ENCODE data around the gene MRTFB. TPM values are rescaled to one million over a fixed set of nuclear protein-coding genes. Genes with fewer than 3 reads are reported as not detected.

The MRTFB gene
- total and polyA plus RNA-seq, 12 donors, result 5.5 to 77.7 (median 44.3) TPM

GRCh38 chr16:14291286-14291685, 220.2 kb downstream of the MRTFB start:
- 82 to 89% (median 85%) methylated on average over 8 of the region's 8 CpGs for WGBS, 4 donors
- H3K36me3 ChIP-seq (replicated peaks in 1 of 2), result no peaks in the 10 kb centered on the region
- no peaks in the 10 kb centered on the region for H3K27me3 ChIP-seq
- no peak for TF ChIP-seq POLR2A (IDR thresholded peaks at IDR 0.05)
- TF ChIP-seq, protein P1, sequence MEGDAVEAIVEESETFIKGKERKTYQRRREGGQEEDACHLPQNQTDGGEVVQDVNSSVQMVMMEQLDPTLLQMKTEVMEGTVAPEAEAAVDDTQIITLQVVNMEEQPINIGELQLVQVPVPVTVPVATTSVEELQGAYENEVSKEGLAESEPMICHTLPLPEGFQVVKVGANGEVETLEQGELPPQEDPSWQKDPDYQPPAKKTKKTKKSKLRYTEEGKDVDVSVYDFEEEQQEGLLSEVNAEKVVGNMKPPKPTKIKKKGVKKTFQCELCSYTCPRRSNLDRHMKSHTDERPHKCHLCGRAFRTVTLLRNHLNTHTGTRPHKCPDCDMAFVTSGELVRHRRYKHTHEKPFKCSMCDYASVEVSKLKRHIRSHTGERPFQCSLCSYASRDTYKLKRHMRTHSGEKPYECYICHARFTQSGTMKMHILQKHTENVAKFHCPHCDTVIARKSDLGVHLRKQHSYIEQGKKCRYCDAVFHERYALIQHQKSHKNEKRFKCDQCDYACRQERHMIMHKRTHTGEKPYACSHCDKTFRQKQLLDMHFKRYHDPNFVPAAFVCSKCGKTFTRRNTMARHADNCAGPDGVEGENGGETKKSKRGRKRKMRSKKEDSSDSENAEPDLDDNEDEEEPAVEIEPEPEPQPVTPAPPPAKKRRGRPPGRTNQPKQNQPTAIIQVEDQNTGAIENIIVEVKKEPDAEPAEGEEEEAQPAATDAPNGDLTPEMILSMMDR (IDR thresholded peaks at IDR 0.05), result no peak
- intact Hi-C loops (cut with DNase I), result no loop called here
- no peak overlapping the region for H3K27ac ChIP-seq
- no peak for DNase-seq
- no peak overlapping the region for H3K4me3 ChIP-seq
- H3K9me3 ChIP-seq (replicated peaks in 1 of 3), result peaks cover 0 to 9% (median 0%) of the 10 kb centered on the region in 3 donors
- H3K4me1 ChIP-seq (replicated peaks in 1 of 2), result no peaks in the 10 kb centered on the region

- no peaks in the 10 kb centered on the region for H3K4me1 ChIP-seq (replicated peaks in 1 of 2)
- H3K27me3 ChIP-seq, result no peaks in the 10 kb centered on the region
- intact Hi-C loops (cut with DNase I), result no loop called here
- 80 to 88% (median 83%) methylated on average over 10 of the region's 10 CpGs for WGBS, 4 donors
- TF ChIP-seq, protein P1 (IDR thresholded peaks at IDR 0.05), result no peak
- no peak for TF ChIP-seq POLR2A (IDR thresholded peaks at IDR 0.05)
- H3K4me3 ChIP-seq, result no peak overlapping the region
- peak in 4 of 7 donors; percentile 9 to 47 (median 14) for DNase-seq
- H3K36me3 ChIP-seq (replicated peaks in 1 of 2), result no peaks in the 10 kb centered on the region
- H3K27ac ChIP-seq, result no peak overlapping the region
- peaks cover 0 to 9% (median 0%) of the 10 kb centered on the region in 3 donors for H3K9me3 ChIP-seq (replicated peaks in 1 of 3)
These were observed 221.1 kb downstream of the MRTFB start for GRCh38 chr16:14292051-14292825.

GRCh38 chr16:14296663-14297062, 225.5 kb downstream of the MRTFB start:
- peak in 1 of 7 donors; percentile 5 for DNase-seq
- peaks cover 0 to 7% of the 10 kb centered on the region in 2 donors for H3K4me1 ChIP-seq (replicated peaks in 1 of 2)
- H3K4me3 ChIP-seq, result no peak overlapping the region
- H3K9me3 ChIP-seq (replicated peaks in 1 of 3), result no peaks in the 10 kb centered on the region
- no peaks in the 10 kb centered on the region for H3K36me3 ChIP-seq (replicated peaks in 1 of 2)
- no peaks in the 10 kb centered on the region for H3K27me3 ChIP-seq
- TF ChIP-seq, protein P1 (IDR thresholded peaks at IDR 0.05), result no peak
- TF ChIP-seq POLR2A (IDR thresholded peaks at IDR 0.05), result no peak
- no peak overlapping the region for H3K27ac ChIP-seq
- intact Hi-C loops (cut with DNase I), result no loop called here
- WGBS, 4 donors, result 93 to 97% (median 96%) methylated on average over 3 of the region's 3 CpGs

GRCh38 chr16:14298374-14299122, 227.4 kb downstream of the MRTFB start:
- Histone ChIP-seq H3K4me3 (no peak overlapping the region), H3K27me3 (no peaks in the 10 kb centered on the region), H3K27ac (no peak overlapping the region), H3K4me1 (replicated peaks in 1 of 2) (peaks cover 0 to 10% of the 10 kb centered on the region in 2 donors), H3K9me3 (replicated peaks in 1 of 3) (no peaks in the 10 kb centered on the region), H3K36me3 (replicated peaks in 1 of 2) (no peaks in the 10 kb centered on the region)
- TF ChIP-seq, protein P1 (IDR thresholded peaks at IDR 0.05), result no peak
- TF ChIP-seq POLR2A (IDR thresholded peaks at IDR 0.05), result no peak
- 87 to 95% (median 93%) methylated on average over 10 to 24 of the region's 24 CpGs for WGBS, 4 donors
- intact Hi-C loops (cut with DNase I), result no loop called here
- no peak for DNase-seq
